22Rv1 (cell line): ENCODE results near the gene ALOX5AP.

Source experiments
- ZFX ChIP-seq: fragments of 450-650 bp; IDR thresholded peaks from 2 replicates; pipeline ENCODE4 v1.6.1; 2017; ENCODE audit warnings: antibody characterized with exemption, borderline replicate concordance
- TF ChIP-seq, protein P1 (sequence below): fragments of 450-650 bp; IDR thresholded peaks from 2 replicates; pipeline ENCODE4 v1.5.1; 2017; ENCODE audit warnings: mild to moderate bottlenecking

DNA sequence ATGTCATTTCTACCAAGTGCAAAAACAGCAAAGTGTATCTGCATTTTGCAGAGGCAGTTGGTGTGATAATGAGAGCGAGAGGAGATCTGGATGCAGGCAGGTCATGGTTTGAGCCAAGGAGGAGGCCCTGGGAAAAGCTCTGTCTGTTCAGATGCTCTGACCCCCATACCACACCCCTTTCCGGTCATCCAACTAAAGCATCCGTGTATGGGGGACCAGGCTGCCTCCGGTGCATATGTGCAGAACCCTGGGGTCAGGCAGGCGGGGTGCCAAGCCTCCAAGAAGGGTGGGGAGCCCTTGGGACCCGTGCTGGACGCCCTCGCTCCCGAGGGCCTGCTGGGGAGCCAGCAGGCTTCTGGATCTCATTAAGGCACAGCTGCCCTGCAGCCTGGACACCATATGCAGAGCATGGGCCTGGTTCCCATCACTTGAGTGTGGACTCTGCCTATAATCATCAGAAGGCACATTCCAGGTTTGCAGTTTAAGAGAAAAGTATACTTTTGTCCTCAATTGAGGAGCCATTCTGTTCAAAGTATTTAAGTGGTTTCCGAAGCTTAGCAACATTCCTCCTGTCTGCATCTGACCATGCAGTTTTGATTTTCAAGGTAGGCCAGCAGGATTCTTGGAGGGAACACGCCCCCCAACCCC, 56.1 kb downstream of the ALOX5AP start:
- TF ChIP-seq, protein P1, sequence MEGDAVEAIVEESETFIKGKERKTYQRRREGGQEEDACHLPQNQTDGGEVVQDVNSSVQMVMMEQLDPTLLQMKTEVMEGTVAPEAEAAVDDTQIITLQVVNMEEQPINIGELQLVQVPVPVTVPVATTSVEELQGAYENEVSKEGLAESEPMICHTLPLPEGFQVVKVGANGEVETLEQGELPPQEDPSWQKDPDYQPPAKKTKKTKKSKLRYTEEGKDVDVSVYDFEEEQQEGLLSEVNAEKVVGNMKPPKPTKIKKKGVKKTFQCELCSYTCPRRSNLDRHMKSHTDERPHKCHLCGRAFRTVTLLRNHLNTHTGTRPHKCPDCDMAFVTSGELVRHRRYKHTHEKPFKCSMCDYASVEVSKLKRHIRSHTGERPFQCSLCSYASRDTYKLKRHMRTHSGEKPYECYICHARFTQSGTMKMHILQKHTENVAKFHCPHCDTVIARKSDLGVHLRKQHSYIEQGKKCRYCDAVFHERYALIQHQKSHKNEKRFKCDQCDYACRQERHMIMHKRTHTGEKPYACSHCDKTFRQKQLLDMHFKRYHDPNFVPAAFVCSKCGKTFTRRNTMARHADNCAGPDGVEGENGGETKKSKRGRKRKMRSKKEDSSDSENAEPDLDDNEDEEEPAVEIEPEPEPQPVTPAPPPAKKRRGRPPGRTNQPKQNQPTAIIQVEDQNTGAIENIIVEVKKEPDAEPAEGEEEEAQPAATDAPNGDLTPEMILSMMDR, result no peak
- TF ChIP-seq ZFX, result no peak
